Erythroblast (primary cell): Measurements from ENCODE around the gene RAET1G.

Experiments
- GATA1 ChIP-seq: IDR thresholded peaks from 2 replicates; pipeline ENCODE4 v1.6.1; 2011; ENCODE audit warnings: low read depth, mild to moderate bottlenecking, control low read depth, low read length, moderate library complexity
- POLR2A ChIP-seq: IDR thresholded peaks from 2 replicates; pipeline ENCODE4 v1.6.1; 2011; ENCODE audit warnings: mild to moderate bottlenecking, low read length

DNA sequence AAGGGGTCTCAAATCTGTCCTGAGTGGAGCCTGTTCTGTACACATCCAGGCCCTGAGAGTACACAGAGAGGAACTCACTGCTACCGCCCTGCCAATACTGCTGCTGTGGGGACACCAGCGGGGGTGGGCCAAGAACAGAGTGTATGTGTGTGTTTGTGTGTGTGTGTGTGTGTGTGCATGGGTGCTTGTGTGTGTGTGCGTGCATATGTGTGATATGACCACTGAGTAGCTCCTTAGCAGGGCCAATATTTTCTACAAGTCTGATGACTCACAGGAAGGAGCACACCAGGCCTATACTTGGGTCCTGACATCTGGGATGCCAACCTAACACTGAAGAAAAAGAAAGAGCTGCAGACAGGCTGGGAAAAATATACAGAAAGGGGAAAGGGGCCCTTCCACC, 26.4 kb downstream of the RAET1G start:
- TF ChIP-seq POLR2A = no peak
- no peak for TF ChIP-seq GATA1
